Tibial artery (tissue), 4 donors: ENCODE measurements around the gene FTSJ1.

Experiments
- DNase-seq, 2 donors: peaks; one replicate each; pipeline ENCODE4 v3.0.0-alpha.2; 2019
- H3K27ac ChIP-seq, 2 donors: fragments of 200-600 bp; sonication (generic) in 1 of 2; 1 replicate in 1 of 2; 2 replicates in 1 of 2; pipeline ENCODE4 v1.5.1; 2018 to 2019; ENCODE audit warnings: mild to moderate bottlenecking in 1 of 2
- H3K27me3 ChIP-seq, 2 donors: fragments of 200-600 bp; sonication (generic) in 1 of 2; one replicate each; pipeline versions ENCODE4 v1.5.1 to v1.6.0; 2016 to 2019
- H3K36me3 ChIP-seq, 3 donors: fragments of 200-600 bp; sonication (generic) in 2 of 3; one replicate each; pipeline ENCODE4 v1.5.1; 2016 to 2019; ENCODE audit warnings: mild to moderate bottlenecking in 2 of 3
- H3K4me1 ChIP-seq, 4 donors: fragments of 200-600 bp; sonication (generic) in 2 of 4; 1 replicate in 3 of 4; 2 replicates in 1 of 4; pipeline ENCODE4 v1.5.1; 2016 to 2019
- H3K4me3 ChIP-seq, 2 donors: fragments of 200-600 bp; sonication (generic) in 1 of 2; 1 replicate in 1 of 2; 2 replicates in 1 of 2; pipeline ENCODE4 v1.5.1; 2018 to 2019; ENCODE audit warnings: mild to moderate bottlenecking in 2 of 2
- H3K9me3 ChIP-seq, 3 donors: fragments of 200-600 bp; sonication (generic) in 1 of 3; one replicate each; pipeline ENCODE4 v1.5.1; 2016 to 2019
- CTCF ChIP-seq, 2 experiments: fragments of 200-600 bp in 1 of 2; fragments of 450-650 bp in 1 of 2; IDR thresholded peaks; one replicate each; pipeline ENCODE4 v1.5.1; 2017 to 2019; ENCODE audit warnings: antibody characterized with exemption in 2 of 2, mild to moderate bottlenecking in 1 of 2, moderate library complexity in 1 of 2
- intact Hi-C: fragments of 100-400 bp; cut with DNase I; formaldehyde crosslinking; loops from one replicate; pipeline ENCODE4 v1.15.0; 2023; ENCODE audit warnings: low total_unique reads

The FTSJ1 gene

GRCh38 chrX:48477960-48478755 is 2.2 kb downstream of the FTSJ1 start:
- peaks cover 0 to 17% (median 4%) of the 10 kb centered on the region in 4 donors for H3K4me1 ChIP-seq
- H3K27ac ChIP-seq, result no peak overlapping the region
- H3K4me3 ChIP-seq, result no peak overlapping the region
- peaks cover 0 to 44% (median 21%) of the 10 kb centered on the region in 3 donors for H3K36me3 ChIP-seq
- H3K9me3 ChIP-seq, result no peaks in the 10 kb centered on the region
- no peak for TF ChIP-seq CTCF (IDR thresholded peaks at IDR 0.05)
- H3K27me3 ChIP-seq, result no peaks in the 10 kb centered on the region
- intact Hi-C loops, result loop anchor here (10.0 kb wide), 1 partner anchor 117 kb away; the partner anchor contains the start of gene WDR13
- DNase-seq, result no peak

- Histone ChIP-seq H3K4me3 (no peak overlapping the region), H3K9me3 (no peaks in the 10 kb centered on the region), H3K27me3 (no peaks in the 10 kb centered on the region), H3K36me3 (peaks cover 0 to 49% (median 21%) of the 10 kb centered on the region in 3 donors), H3K27ac (no peak overlapping the region), H3K4me1 (peaks cover 0 to 17% (median 4%) of the 10 kb centered on the region in 4 donors)
- intact Hi-C loops, result loop anchor here (10.0 kb wide), 1 partner anchor 116 kb away; the partner anchor contains the start of gene WDR13
- no peak for TF ChIP-seq CTCF (IDR thresholded peaks at IDR 0.05)
- DNase-seq, result no peak
Measured at GRCh38 chrX:48478806-48479205, 2.8 kb downstream of the FTSJ1 start.

- intact Hi-C loops, result no loop called here
- peaks cover 0 to 62% (median 21%) of the 10 kb centered on the region in 3 donors for H3K36me3 ChIP-seq
- DNase-seq, result no peak
Measured at GRCh38 chrX:48480142-48480541, 4.1 kb downstream of the FTSJ1 start.

GRCh38 chrX:48480583-48480982 is 4.6 kb downstream of the FTSJ1 start:
- intact Hi-C loops, result no loop called here
- no peak for TF ChIP-seq CTCF (IDR thresholded peaks at IDR 0.05)
- Histone ChIP-seq H3K27ac (no peak overlapping the region), H3K4me1 (peaks cover 0 to 8% (median 4%) of the 10 kb centered on the region in 4 donors), H3K27me3 (no peaks in the 10 kb centered on the region), H3K9me3 (no peaks in the 10 kb centered on the region), H3K36me3 (peaks cover 0 to 62% (median 21%) of the 10 kb centered on the region in 3 donors), H3K4me3 (no peak overlapping the region)
- DNase-seq, result no peak

More at GRCh38 chrX:48480142-48480541, 4.1 kb downstream of the FTSJ1 start:
- Histone ChIP-seq H3K27ac (no peak overlapping the region), H3K27me3 (no peaks in the 10 kb centered on the region), H3K4me3 (no peak overlapping the region), H3K9me3 (no peaks in the 10 kb centered on the region), H3K4me1 (peaks cover 0 to 12% (median 4%) of the 10 kb centered on the region in 4 donors)
- TF ChIP-seq CTCF (IDR thresholded peaks at IDR 0.05), result no peak

GRCh38 chrX:48482526-48482925 is 6.5 kb downstream of the FTSJ1 start:
- Histone ChIP-seq H3K27me3 (no peaks in the 10 kb centered on the region), H3K36me3 (peaks cover 0 to 62% (median 21%) of the 10 kb centered on the region in 3 donors), H3K4me3 (no peak overlapping the region), H3K27ac (no peak overlapping the region), H3K4me1 (peaks cover 0 to 2% (median 0%) of the 10 kb centered on the region in 4 donors), H3K9me3 (no peaks in the 10 kb centered on the region)
- intact Hi-C loops, result no loop called here
- no peak for TF ChIP-seq CTCF (IDR thresholded peaks at IDR 0.05)
- no peak for DNase-seq
